ENCODE data around the gene ACY1. TPM values are rescaled to one million over a fixed set of nuclear protein-coding genes. Genes with fewer than 3 reads are reported as not detected.

The ACY1 gene
- total RNA-seq, 1 experiment from 2014 or later: 62.6 TPM

DNA sequence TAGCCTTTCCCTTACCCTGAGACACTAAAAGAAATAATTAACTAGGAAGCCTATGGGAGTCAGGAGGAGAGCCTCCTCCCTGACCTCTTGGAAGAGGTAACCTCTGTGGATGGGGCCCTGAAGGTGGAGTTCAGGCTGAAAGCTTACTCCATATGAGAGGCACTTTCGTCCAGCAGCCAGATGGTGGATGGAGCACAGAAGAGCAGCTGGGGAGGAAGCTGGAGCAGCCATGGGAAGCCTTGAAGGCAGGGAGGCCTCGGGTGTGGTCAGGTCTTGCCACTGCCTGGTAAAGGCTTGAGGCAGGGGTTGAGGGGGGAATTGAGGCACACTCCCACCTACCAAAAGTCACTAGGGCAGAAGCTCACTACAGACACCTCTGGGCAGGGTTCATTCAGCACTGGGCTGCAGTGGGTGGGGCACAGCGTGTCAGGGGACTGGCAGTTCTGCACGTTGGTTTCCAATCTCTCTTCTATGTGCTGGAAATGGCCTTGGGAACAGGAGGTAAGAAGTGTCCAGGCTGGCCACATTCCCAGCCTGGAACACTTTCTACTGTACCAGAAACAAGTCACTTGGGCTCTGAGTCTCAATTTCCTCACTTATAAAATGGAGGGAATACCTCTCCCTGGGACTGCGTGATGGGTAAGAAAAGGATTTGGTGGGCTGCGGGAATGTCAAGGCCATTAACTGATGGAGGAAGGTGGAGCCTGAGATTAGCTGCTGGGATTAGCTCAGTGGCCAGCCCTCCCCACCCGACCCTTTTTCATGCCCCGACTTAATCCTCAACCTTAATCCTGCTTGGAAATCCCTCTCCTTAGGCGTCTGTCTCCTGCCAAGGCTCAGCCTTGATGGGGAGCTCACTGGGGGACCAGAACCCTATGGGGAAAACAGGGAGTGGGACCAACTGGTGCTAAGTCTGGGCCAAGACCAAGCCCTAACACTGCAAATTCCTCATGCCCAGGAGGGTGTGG is 21.4 kb upstream of the ACY1 start:
- H4K20me1 ChIP-seq (ENCODE audit: control insufficient read depth, insufficient read depth, insufficient read length): no peaks in the 10 kb centered on the region
- no peak for DNase-seq
- no CpG with 5 or more reads among the region's 9 CpGs for WGBS (ENCODE audit: extremely low coverage, insufficient read length, low lambda C conversion rate)

More for the DNA sequence above, 21.4 kb upstream of the ACY1 start:
- no peaks in the 10 kb centered on the region; the same call in 1 of the 2 replicates for H3K4me1 ChIP-seq (ENCODE audit: insufficient read depth, low read length)
- H3K18ac ChIP-seq (ENCODE audit: insufficient read length, low read depth, low read length): no peak overlapping the region
- H3K79me2 ChIP-seq (ENCODE audit: insufficient read depth, low read length): no peaks in the 10 kb centered on the region
- no peak overlapping the region for H2BK5ac ChIP-seq (ENCODE audit: insufficient read length, low read length)
- no peak overlapping the region for H3T11ph ChIP-seq (ENCODE audit: low read length)
- no peak overlapping the region for H2BK12ac ChIP-seq (ENCODE audit: insufficient read length, low read depth, low read length)
- H3K23ac ChIP-seq (ENCODE audit: insufficient read length, low read depth, low read length): no peak overlapping the region
- H3K9ac ChIP-seq (ENCODE audit: extremely low read depth, insufficient read length, low read length): no peak overlapping the region
- no peak overlapping the region for H2AFZ ChIP-seq (ENCODE audit: low read length)
- no peak overlapping the region for H3K27ac Mint-ChIP-seq
- H3K36me3 Mint-ChIP-seq (ENCODE audit: insufficient read depth in 1 of 3, low read depth in 3 of 3): peaks cover 0 to 5% (median 0%) of the 10 kb centered on the region in 3 experiments; a peak in 2 of 7 replicates
- no peak overlapping the region for H3K4me3 Mint-ChIP-seq
- H2BK20ac ChIP-seq (ENCODE audit: low read depth, low read length, poor library complexity, severe bottlenecking): no peak overlapping the region
- no peak overlapping the region for H3K27ac ChIP-seq (ENCODE audit: insufficient read length, low read depth, low read length)
- H3K4ac ChIP-seq (ENCODE audit: low read depth, low read length): no peak overlapping the region
- H3K79me1 ChIP-seq (ENCODE audit: insufficient read depth, low read depth, low read length, poor library complexity, severe bottlenecking): no peaks in the 10 kb centered on the region
- no peak overlapping the region for H3K4me2 ChIP-seq (ENCODE audit: insufficient read depth, insufficient read length, low read length)
- no peak overlapping the region for H2BK15ac ChIP-seq (ENCODE audit: low read depth, low read length)
- H3K23me2 ChIP-seq (ENCODE audit: insufficient read length, low read depth, low read length, poor library complexity, severe bottlenecking): peaks cover 3% of the 10 kb centered on the region
- H3K9me3 ChIP-seq (ENCODE audit: control insufficient read depth, low read depth, low read length): no peaks in the 10 kb centered on the region
- no peak overlapping the region for H3K56ac ChIP-seq (ENCODE audit: insufficient read length, low read depth, low read length)
- H4K8ac ChIP-seq (replicated peaks; ENCODE audit: insufficient read length, low read depth, low read length): no peak overlapping the region
- H3K4me1 Mint-ChIP-seq: peaks cover 40 to 59% of the 10 kb centered on the region in 2 experiments
- TF ChIP-seq, protein P1, sequence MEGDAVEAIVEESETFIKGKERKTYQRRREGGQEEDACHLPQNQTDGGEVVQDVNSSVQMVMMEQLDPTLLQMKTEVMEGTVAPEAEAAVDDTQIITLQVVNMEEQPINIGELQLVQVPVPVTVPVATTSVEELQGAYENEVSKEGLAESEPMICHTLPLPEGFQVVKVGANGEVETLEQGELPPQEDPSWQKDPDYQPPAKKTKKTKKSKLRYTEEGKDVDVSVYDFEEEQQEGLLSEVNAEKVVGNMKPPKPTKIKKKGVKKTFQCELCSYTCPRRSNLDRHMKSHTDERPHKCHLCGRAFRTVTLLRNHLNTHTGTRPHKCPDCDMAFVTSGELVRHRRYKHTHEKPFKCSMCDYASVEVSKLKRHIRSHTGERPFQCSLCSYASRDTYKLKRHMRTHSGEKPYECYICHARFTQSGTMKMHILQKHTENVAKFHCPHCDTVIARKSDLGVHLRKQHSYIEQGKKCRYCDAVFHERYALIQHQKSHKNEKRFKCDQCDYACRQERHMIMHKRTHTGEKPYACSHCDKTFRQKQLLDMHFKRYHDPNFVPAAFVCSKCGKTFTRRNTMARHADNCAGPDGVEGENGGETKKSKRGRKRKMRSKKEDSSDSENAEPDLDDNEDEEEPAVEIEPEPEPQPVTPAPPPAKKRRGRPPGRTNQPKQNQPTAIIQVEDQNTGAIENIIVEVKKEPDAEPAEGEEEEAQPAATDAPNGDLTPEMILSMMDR (conservative IDR thresholded peaks at IDR 0.05): no peak
- H3K14ac ChIP-seq (ENCODE audit: insufficient read depth, low read length): no peak overlapping the region
- H2BK120ac ChIP-seq (ENCODE audit: low read depth, low read length, poor library complexity, severe bottlenecking): no peak overlapping the region
- no peaks in the 10 kb centered on the region for H3K27me3 ChIP-seq (ENCODE audit: insufficient read depth, low read length)
- H2AK5ac ChIP-seq (ENCODE audit: insufficient read length, low read length): no peak overlapping the region
- H3K9me3 Mint-ChIP-seq: no peaks in the 10 kb centered on the region
- no peak overlapping the region for H4K91ac ChIP-seq (ENCODE audit: insufficient read length, low read depth, low read length)
- no peak overlapping the region for H4K5ac ChIP-seq (ENCODE audit: insufficient read length, low read depth, low read length)
- H3K27me3 Mint-ChIP-seq (ENCODE audit: low read depth): peaks cover 68% of the 10 kb centered on the region

Data from H9 (cell line).